ENCODE data around the gene KLHDC8B. TPM values are rescaled to one million over a fixed set of nuclear protein-coding genes. Genes with fewer than 3 reads are reported as not detected.
A peak's percentile ranks its signal among the peaks of the same experiment; 100 is the strongest.

KLHDC8B gene
- total and polyA plus RNA-seq, 10 of the 15 experiments (the other 5 are each of a cell fraction or from before 2014, with no cell fraction given) = 0.31 to 1.5 (median 0.85) TPM; not detected in 1

DNA sequence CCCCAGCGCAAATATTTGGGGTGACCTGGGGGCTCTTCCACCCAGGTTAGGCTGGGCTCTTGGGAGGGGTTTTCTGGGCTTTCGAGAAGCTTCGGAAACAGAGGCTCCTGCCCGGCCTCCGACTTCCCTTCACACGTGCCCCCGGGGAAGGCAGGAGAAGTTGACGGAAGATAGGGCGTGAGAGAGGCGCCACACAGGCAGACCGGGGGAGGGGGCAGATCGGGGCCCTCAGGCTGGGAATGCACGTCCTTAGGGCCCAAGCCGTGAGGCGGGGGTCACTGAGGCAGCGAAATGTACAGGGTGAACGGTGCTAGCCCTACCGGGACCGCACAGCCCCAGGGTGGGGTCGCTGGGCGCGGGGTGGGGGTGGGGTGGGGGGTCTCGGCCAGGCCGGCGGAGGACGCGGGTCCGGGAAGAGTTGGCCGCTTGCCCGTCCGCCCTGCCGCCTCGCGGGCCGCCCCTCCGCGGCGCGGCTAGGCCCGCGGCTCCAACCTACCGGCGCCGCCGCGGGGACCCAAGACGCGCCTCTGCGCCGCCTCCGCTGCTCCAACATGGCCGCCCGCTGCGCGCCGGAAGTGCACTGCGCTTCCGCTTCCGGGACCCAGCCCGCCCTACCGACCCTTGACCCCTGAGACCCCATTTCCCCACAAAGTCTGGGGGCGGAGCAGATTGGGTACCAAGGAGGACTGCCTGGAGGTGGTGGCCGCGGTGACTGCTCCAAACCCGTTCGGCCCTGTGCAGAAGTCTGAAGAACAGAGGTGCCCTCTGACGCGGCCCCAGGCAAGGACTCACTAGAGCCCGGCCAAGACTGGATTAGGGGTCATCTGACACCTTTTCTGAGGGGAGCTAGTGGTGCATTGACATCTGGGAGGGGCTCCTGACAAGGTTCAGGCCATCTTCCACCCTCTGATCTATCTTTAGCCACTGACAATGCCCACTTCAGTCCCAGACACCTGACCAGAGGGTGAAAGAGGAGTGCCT, 5.3 kb upstream of the KLHDC8B start, which contains the start of gene CCDC71:
CCDC71 (minus strand) TSS at position 561 of the 981 bp plus-strand sequence. CDS start 2,123 bp downstream, outside the sequence.
- intact Hi-C loops (cut with micrococcal nuclease; ENCODE audit: unreplicated experiment) = no loop called here
- Histone ChIP-seq H4K20me1 (ENCODE audit: control insufficient read depth, insufficient read depth) (no peaks in the 10 kb centered on the region; the same call in 1 of the 2 replicates), H3K4me3 (peak within 1 kb of the TSS; percentile 84), H3K9ac (ENCODE audit: control insufficient read depth, insufficient read depth, low read length) (peak within 1 kb of the TSS; percentile 91), H3K9me3 (replicated peaks; ENCODE audit: control insufficient read depth, insufficient read depth, low read length) (peaks cover 2% of the 10 kb centered on the region; the same call in 2 of the 3 replicates), H3K27ac (ENCODE audit: control insufficient read depth, insufficient read depth) (peak within 1 kb of the TSS; percentile 65), H3K4me2 (ENCODE audit: control insufficient read depth, insufficient read depth) (peak within 1 kb of the TSS; percentile 97), H3K79me2 (ENCODE audit: control insufficient read depth, insufficient read depth, low read length) (peaks cover 24% of the 10 kb centered on the region), H3K36me3 (ENCODE audit: control insufficient read depth in 2 of 2, insufficient read depth in 2 of 2, low read length in 1 of 2) (peaks cover 6 to 9% of the 10 kb centered on the region in 2 experiments; a peak in 3 of 4 replicates), H2AFZ (ENCODE audit: control insufficient read depth, low read depth, low read length) (peak within 1 kb of the TSS; percentile 93), H3K27me3 (replicated peaks in 1 of 2; ENCODE audit: control insufficient read depth in 2 of 2, insufficient read depth in 2 of 2, low read length in 1 of 2) (no peaks in the 10 kb centered on the region), H3K4me1 (ENCODE audit: control insufficient read depth, insufficient read depth, low read length) (peaks cover 10% of the 10 kb centered on the region)
- CTCF ChIA-PET = interaction anchor here (1.3 kb wide), 1 partner anchor 174 kb away, joined by 4 read pairs; no protein-coding TSS in a partner anchor
- 22% methylated on average over 31 of the region's 69 CpGs for WGBS (ENCODE audit: insufficient coverage, insufficient replicate concordance, low lambda C conversion rate, missing lambda C conversion rate)
- BruUV-seq (replicated peaks) = no TSS peak
- SMC1A ChIA-PET (ENCODE audit: uncharacterized antibody, unreplicated experiment) = interaction anchor here (0.6 kb wide), 1 partner anchor 211 kb away, joined by 3 read pairs; no protein-coding TSS in a partner anchor
- POLR2A ChIA-PET = no interaction called here
- RAD21 ChIA-PET (ENCODE audit: unreplicated experiment) = no interaction called here
- DNase-seq (ENCODE audit: low read depth, low spot score) (peak; percentile 20), FAIRE-seq (no peak), ATAC-seq (peak; percentile 91)
- in situ Hi-C loops (cut with MboI) = loop anchor here (5.0 kb wide), 1 partner anchor 281 kb away; no protein-coding TSS in a partner anchor
- TF ChIP-seq RUNX3 (IDR thresholded peaks at IDR 0.05; ENCODE audit: low read length) = 0 out of 2 replicates have a peak, but pooled peaks have one; percentile 23
- peak; percentile 89 for TF ChIP-seq ZNF217 (IDR thresholded peaks at IDR 0.05)
- TF ChIP-seq HDAC6 (IDR thresholded peaks at IDR 0.05; ENCODE audit: unreplicated experiment) = no peak
- peak in 1 of 2 experiments; percentile 35; a peak in 2 of 4 replicates for TF ChIP-seq BHLHE40 (IDR thresholded peaks at IDR 0.05; ENCODE audit: borderline replicate concordance in 1 of 2, low read depth in 2 of 2, low read length in 1 of 2)
- no peak for TF ChIP-seq ZBED1 (IDR thresholded peaks at IDR 0.05; ENCODE audit: borderline replicate concordance)
- TF ChIP-seq NR2C1 (IDR thresholded peaks at IDR 0.05) = peak; percentile 99
- TF ChIP-seq ZNF24 (IDR thresholded peaks at IDR 0.05) = no peak
- TF ChIP-seq POLR2A (IDR thresholded peaks at IDR 0.05; ENCODE audit: low read depth, low read length) = peak; percentile 89
- TF ChIP-seq, protein P1, sequence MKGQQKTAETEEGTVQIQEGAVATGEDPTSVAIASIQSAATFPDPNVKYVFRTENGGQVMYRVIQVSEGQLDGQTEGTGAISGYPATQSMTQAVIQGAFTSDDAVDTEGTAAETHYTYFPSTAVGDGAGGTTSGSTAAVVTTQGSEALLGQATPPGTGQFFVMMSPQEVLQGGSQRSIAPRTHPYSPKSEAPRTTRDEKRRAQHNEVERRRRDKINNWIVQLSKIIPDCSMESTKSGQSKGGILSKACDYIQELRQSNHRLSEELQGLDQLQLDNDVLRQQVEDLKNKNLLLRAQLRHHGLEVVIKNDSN (IDR thresholded peaks at IDR 0.05; ENCODE audit: borderline replicate concordance, extremely low read length, insufficient read depth, low read depth, low read length) = no peak
- TF ChIP-seq IRF4 (IDR thresholded peaks at IDR 0.05; ENCODE audit: low read depth, low read length) = no peak
- TF ChIP-seq SUPT20H (IDR thresholded peaks at IDR 0.05; ENCODE audit: borderline replicate concordance, control insufficient read depth, low read depth, low read length) = no peak
- TF ChIP-seq POU2F2 (IDR thresholded peaks at IDR 0.05; ENCODE audit: borderline replicate concordance, low read depth, low read length) = peak; percentile 49; the same call in 1 of the 3 replicates
- no peak for TF ChIP-seq BACH1 (IDR thresholded peaks at IDR 0.05; ENCODE audit: borderline replicate concordance)
- TF ChIP-seq SUZ12 (IDR thresholded peaks at IDR 0.05; ENCODE audit: unreplicated experiment) = no peak
- TF ChIP-seq FOXM1 (IDR thresholded peaks at IDR 0.05; ENCODE audit: low read depth, low read length) = no peak
- TF ChIP-seq, protein P2, sequence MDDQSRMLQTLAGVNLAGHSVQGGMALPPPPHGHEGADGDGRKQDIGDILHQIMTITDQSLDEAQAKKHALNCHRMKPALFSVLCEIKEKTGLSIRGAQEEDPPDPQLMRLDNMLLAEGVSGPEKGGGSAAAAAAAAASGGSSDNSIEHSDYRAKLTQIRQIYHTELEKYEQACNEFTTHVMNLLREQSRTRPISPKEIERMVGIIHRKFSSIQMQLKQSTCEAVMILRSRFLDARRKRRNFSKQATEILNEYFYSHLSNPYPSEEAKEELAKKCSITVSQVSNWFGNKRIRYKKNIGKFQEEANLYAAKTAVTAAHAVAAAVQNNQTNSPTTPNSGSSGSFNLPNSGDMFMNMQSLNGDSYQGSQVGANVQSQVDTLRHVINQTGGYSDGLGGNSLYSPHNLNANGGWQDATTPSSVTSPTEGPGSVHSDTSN (IDR thresholded peaks at IDR 0.05; ENCODE audit: insufficient replicate concordance, low read depth, low read length) = no peak
- TF ChIP-seq, protein P3, sequence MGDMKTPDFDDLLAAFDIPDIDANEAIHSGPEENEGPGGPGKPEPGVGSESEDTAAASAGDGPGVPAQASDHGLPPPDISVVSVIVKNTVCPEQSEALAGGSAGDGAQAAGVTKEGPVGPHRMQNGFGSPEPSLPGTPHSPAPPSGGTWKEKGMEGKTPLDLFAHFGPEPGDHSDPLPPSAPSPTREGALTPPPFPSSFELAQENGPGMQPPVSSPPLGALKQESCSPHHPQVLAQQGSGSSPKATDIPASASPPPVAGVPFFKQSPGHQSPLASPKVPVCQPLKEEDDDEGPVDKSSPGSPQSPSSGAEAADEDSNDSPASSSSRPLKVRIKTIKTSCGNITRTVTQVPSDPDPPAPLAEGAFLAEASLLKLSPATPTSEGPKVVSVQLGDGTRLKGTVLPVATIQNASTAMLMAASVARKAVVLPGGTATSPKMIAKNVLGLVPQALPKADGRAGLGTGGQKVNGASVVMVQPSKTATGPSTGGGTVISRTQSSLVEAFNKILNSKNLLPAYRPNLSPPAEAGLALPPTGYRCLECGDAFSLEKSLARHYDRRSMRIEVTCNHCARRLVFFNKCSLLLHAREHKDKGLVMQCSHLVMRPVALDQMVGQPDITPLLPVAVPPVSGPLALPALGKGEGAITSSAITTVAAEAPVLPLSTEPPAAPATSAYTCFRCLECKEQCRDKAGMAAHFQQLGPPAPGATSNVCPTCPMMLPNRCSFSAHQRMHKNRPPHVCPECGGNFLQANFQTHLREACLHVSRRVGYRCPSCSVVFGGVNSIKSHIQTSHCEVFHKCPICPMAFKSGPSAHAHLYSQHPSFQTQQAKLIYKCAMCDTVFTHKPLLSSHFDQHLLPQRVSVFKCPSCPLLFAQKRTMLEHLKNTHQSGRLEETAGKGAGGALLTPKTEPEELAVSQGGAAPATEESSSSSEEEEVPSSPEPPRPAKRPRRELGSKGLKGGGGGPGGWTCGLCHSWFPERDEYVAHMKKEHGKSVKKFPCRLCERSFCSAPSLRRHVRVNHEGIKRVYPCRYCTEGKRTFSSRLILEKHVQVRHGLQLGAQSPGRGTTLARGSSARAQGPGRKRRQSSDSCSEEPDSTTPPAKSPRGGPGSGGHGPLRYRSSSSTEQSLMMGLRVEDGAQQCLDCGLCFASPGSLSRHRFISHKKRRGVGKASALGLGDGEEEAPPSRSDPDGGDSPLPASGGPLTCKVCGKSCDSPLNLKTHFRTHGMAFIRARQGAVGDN (IDR thresholded peaks at IDR 0.05) = peak; percentile 95

Data from GM12878 (cell line).